Activated CD4-positive, alpha-beta T cell treated with anti-CD3 and anti-CD28 coated beads for 36 hours (primary cell): ENCODE measurements around the gene LUM. TPM values are rescaled to one million over a fixed set of nuclear protein-coding genes. Genes with fewer than 3 reads are reported as not detected.

ENCODE experiments used
- ATAC-seq: fragments of 200-7000 bp; cut with Tn5 transposase; one replicate; pipeline ENCODE4 v1.10.0; 2021; ENCODE audit warnings: mild to moderate bottlenecking, moderate library complexity
- CTCF ChIA-PET: fragments of 350-600 bp; sonication (Branson Sonifier 250); formaldehyde crosslinking; loops from one replicate; lab custom pipeline; 2021; ENCODE audit warnings: antibody characterized with exemption; lab: Charles Lee
- POLR2A ChIA-PET: fragments of 350-600 bp; sonication (Branson Sonifier 250); formaldehyde crosslinking; loops from one replicate; lab custom pipeline; 2021; ENCODE audit warnings: antibody characterized with exemption, inconsistent platforms; lab: Charles Lee
- DNase-seq: peaks from one replicate; pipeline ENCODE4 v3.0.0-alpha.2; 2020
- H3K27ac Mint-ChIP-seq: one replicate; pipeline ENCODE4 v1.8.0; 2021; ENCODE audit warnings: mixed read lengths
- H3K27me3 Mint-ChIP-seq: one replicate; pipeline ENCODE4 v1.8.0; 2021; ENCODE audit warnings: mixed read lengths
- H3K36me3 Mint-ChIP-seq: one replicate; pipeline ENCODE4 v1.8.0; 2021; ENCODE audit warnings: low read depth, mixed read lengths
- H3K4me1 Mint-ChIP-seq: one replicate; pipeline ENCODE4 v1.8.0; 2021; ENCODE audit warnings: mixed read lengths
- H3K4me3 Mint-ChIP-seq: one replicate; pipeline ENCODE4 v1.8.0; 2021; ENCODE audit warnings: mild to moderate bottlenecking, moderate library complexity, mixed read lengths
- H3K9me3 Mint-ChIP-seq: one replicate; pipeline ENCODE4 v1.8.0; 2021; ENCODE audit warnings: low read depth, mixed read lengths
- intact Hi-C, 2 experiments: fragments of 100-400 bp; cut with DNase I in 1 of 2; cut with micrococcal nuclease in 1 of 2; formaldehyde crosslinking; loops; one replicate each; pipeline versions ENCODE4 v1.14.2 to v1.15.1; 2022 to 2024; cut with DNase I, micrococcal nuclease
- total RNA-seq, 2 experiments: library from RNA; stranded (reverse); gene quantifications; one replicate each; pipeline ENCODE4 v1.2.3, GENCODE V29; 2021

LUM gene
- total RNA-seq, 2 experiments from 2014 or later, result not detected

DNA sequence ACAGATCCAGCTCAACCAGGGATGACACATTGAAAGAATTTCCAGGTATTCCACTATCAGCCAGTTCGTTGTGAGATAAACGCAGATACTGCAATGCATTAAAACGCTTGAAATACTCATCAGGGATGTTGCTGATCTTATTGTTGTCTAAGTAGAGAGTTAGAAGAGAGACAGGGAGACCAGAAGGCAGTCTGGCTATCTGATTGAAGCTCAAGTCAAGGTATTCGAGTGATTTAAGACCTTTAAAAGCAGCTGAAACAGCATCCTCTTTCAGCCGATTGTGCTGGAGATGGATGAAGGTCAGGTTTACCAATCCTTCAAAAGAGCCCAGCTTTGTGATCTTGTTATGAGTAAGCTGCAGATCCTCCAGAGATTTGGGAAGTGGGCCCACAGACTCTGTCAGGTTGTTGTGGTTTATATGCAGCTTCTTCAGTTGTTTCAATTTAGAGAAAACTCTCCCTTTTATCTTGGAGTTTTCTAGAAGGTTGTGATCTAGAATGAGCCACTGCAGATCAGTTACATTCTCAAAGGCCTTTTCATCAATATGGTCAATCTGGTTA, 3.0 kb downstream of the LUM start:
- no peaks in the 10 kb centered on the region for H3K36me3 Mint-ChIP-seq
- CTCF ChIA-PET, result interaction anchor here (0.6 to 3.9 kb wide), 18 partner anchors 9 to 220 kb away, joined by 3 to 28 read pairs (median 4); no protein-coding TSS in a partner anchor

DNA sequence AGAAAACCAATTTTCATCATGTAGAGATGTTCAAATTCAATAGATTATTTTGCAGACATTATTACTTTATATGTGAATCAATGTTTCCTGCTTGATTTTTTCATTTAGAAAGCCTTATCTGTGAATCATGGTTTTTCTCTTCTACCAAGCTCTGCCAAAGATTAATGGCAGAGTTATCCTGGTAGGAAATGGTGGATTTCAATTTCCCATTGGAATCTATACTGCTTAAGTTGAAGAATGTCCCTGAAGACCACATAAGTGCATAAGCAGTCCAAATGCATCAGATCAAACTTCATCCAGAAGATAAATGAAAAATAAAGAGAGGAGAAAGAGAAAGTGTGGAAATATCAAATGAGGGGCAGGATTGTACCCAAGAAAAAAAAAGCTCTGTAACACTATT, 5.0 kb downstream of the LUM start:
- Mint-ChIP-seq H3K36me3 (no peaks in the 10 kb centered on the region), H3K4me3 (no peak overlapping the region), H3K4me1 (no peaks in the 10 kb centered on the region), H3K27me3 (peaks cover 5% of the 10 kb centered on the region), H3K27ac (no peak overlapping the region), H3K9me3 (no peaks in the 10 kb centered on the region)
- intact Hi-C loops, result loop anchor here in 1 of 2 experiments (5.0 kb wide), 1 partner anchor 144 kb away; no protein-coding TSS in a partner anchor
- ChIA-PET CTCF (no interaction called here), POLR2A (no interaction called here)
- ATAC-seq (no peak), DNase-seq (no peak)

More for the DNA sequence above, 3.0 kb downstream of the LUM start:
- no peak for ATAC-seq
- DNase-seq, result no peak
- Mint-ChIP-seq H3K4me1 (no peaks in the 10 kb centered on the region), H3K27ac (no peak overlapping the region), H3K27me3 (peaks cover 5% of the 10 kb centered on the region), H3K4me3 (no peak overlapping the region), H3K9me3 (no peaks in the 10 kb centered on the region)
- POLR2A ChIA-PET, result interaction anchor here (0.6 kb wide), 1 partner anchor 44 kb away, joined by 3 read pairs; no protein-coding TSS in a partner anchor
- intact Hi-C loops, result loop anchor here in 1 of 2 experiments (1.0 to 5.0 kb wide), 2 partner anchors 130 to 146 kb away; no protein-coding TSS in a partner anchor

DNA sequence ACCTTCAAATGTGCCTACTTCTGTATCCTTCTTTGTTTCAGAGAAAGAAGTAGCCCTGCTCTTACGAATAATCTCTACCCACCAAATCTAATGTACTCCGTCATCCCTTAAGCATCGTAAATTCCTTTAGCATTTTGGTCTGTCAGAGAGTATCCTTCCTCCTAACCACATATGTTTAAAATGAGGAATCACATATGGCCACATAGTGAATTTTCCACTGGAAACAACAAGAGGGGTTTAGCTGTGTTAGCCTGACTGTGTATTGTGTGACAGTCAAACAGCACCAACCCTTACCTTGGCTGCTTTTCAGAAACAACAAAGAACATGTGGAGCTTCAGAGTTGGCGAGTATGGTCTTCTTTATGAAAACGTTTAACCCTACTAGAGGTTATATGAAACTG, 5.5 kb downstream of the LUM start:
- Mint-ChIP-seq H3K27me3 (peaks cover 5% of the 10 kb centered on the region), H3K36me3 (no peaks in the 10 kb centered on the region), H3K27ac (no peak overlapping the region), H3K4me3 (no peak overlapping the region), H3K4me1 (no peaks in the 10 kb centered on the region), H3K9me3 (no peaks in the 10 kb centered on the region)
- ChIA-PET CTCF (no interaction called here), POLR2A (no interaction called here)
- ATAC-seq, result no peak
- no peak for DNase-seq
- intact Hi-C loops, result loop anchor here in 1 of 2 experiments (5.0 kb wide), 1 partner anchor 144 kb away; no protein-coding TSS in a partner anchor

DNA sequence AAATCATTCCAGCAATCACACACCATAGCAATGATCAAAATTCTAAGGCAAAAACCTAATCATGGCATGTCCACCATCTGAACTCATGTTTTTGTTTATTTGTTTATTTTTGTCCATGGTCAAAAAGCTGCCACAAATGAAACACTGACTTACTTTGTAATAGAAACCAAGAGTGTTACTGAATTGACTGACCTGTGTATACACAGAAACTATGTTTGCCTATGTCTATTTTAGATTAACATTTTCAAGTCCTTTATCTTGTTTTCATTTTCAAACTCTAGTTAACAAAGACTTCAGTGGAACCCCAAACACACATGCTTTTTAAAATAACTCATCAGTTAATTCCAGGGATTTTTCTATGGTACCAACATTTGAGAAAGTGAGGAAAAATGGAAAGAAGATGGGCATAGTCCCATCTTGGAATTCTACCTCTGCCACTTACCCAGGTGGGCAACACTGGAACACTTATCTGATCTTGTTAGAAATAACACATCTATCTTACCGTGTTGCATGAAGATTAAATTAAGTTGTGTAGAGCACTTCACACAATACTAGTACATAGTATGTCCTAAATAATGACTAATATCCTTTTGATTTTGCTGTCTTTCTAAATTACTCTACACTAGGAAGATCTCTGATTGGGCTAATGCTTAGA, 6.4 kb downstream of the LUM start:
- H3K27ac Mint-ChIP-seq, result no peak overlapping the region
- ChIA-PET CTCF (no interaction called here), POLR2A (no interaction called here)
- ATAC-seq (no peak), DNase-seq (no peak)
- H3K36me3 Mint-ChIP-seq, result no peaks in the 10 kb centered on the region
- H3K9me3 Mint-ChIP-seq, result no peaks in the 10 kb centered on the region
- no peaks in the 10 kb centered on the region for H3K4me1 Mint-ChIP-seq
- H3K4me3 Mint-ChIP-seq, result no peak overlapping the region
- peaks cover 5% of the 10 kb centered on the region for H3K27me3 Mint-ChIP-seq
- intact Hi-C loops, result loop anchor here in 1 of 2 experiments (5.0 kb wide), 1 partner anchor 143 kb away; no protein-coding TSS in a partner anchor

DNA sequence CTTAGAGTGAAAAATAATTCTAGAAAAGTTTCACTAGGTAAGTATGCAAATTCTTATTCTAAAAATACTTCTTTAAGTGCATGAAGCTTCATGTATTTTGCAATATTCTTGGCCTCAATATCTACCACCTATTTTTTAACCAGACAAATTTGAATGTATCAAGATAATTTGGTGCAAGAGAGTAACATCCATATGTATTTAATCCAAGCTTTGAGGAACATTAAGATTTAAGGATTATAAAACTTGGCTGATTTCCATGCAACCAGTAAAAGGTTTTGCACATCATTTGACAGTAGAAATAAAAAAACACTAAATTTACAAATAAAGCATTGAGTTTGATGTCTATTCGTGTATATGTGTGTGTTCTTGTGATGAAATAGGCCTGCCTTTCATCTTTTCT, 7.7 kb downstream of the LUM start:
- Mint-ChIP-seq H3K27ac (no peak overlapping the region), H3K4me1 (no peaks in the 10 kb centered on the region), H3K27me3 (peaks cover 4% of the 10 kb centered on the region), H3K4me3 (no peak overlapping the region), H3K9me3 (no peaks in the 10 kb centered on the region), H3K36me3 (no peaks in the 10 kb centered on the region)
- no peak for DNase-seq
- CTCF ChIA-PET, result no interaction called here
- intact Hi-C loops, result no loop called here
- ATAC-seq, result no peak
- POLR2A ChIA-PET, result no interaction called here

DNA sequence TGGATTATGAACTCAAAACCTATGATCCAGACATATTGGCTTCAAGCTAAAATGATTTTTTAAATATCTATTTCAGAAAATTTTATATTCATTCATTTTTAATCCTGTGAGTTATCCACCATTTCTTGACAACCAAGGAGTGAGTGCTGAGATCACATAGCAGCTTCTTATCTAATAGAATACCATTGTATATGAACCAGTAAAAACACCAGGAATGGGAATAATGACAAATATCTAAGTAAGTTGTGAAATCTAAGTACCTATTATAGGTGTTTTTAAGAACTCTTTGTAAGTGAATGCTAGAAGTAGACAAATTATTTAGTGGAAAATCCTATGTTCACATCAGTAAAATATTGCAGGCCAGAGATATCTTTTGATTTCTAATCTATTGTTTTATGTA, 8.2 kb downstream of the LUM start:
- DNase-seq, result no peak
- peaks cover 4% of the 10 kb centered on the region for H3K27me3 Mint-ChIP-seq
- no peak for ATAC-seq
- intact Hi-C loops, result no loop called here
- H3K9me3 Mint-ChIP-seq, result no peaks in the 10 kb centered on the region
- no peaks in the 10 kb centered on the region for H3K4me1 Mint-ChIP-seq
- ChIA-PET CTCF (no interaction called here), POLR2A (no interaction called here)
- no peak overlapping the region for H3K4me3 Mint-ChIP-seq
- no peaks in the 10 kb centered on the region for H3K36me3 Mint-ChIP-seq
- no peak overlapping the region for H3K27ac Mint-ChIP-seq

DNA sequence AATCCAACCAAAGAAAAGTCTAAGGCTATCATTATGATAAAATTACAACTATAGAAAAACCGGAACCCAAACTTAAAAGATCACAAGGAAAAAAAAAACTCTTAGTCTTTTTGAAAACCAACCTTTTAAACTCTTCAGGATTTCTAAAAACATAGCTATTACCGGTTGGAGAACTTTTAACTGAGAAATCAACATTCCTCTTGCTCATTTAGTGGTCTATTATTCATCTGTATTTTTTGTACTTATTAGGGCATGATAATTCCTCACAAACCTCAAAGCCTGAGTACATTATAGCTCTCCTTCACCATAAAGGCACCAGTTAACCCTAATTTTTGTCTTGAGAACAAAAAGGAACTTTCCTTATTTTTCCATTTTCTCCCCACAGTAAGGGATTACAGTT, 10.4 kb downstream of the LUM start:
- Mint-ChIP-seq H3K4me3 (no peak overlapping the region), H3K36me3 (no peaks in the 10 kb centered on the region), H3K27ac (no peak overlapping the region), H3K9me3 (no peaks in the 10 kb centered on the region), H3K4me1 (no peaks in the 10 kb centered on the region), H3K27me3 (peaks cover 4% of the 10 kb centered on the region)
- ATAC-seq, result no peak
- no peak for DNase-seq
- intact Hi-C loops, result no loop called here
- POLR2A ChIA-PET, result no interaction called here
- CTCF ChIA-PET, result no interaction called here

DNA sequence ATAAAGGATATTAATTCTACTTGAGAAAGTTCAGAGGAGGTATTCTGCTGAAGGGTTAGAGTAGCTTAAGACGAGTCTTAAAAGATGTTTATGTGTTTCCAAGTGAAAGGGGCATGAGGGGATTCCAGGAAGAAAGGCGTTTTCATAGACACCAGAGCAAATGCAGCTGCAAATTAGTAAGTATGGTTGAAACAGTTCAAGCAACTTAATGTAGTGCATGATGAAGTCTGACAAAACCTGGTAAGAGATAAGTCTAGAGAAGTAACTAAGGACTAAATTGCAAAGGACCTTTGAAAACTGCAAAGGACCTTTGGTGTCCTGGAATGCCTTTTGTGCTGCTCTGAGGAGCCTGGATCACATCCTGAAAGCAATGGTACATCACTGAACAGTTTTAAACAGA, 11.5 kb downstream of the LUM start:
- no peaks in the 10 kb centered on the region for H3K36me3 Mint-ChIP-seq
- DNase-seq, result no peak
- no peak for ATAC-seq
- H3K4me1 Mint-ChIP-seq, result no peaks in the 10 kb centered on the region
- intact Hi-C loops, result no loop called here
- CTCF ChIA-PET, result interaction anchor here (1.0 to 1.3 kb wide), 2 partner anchors 9 to 11 kb away, joined by 3 read pairs; partner anchors contain the start of gene LUM
- H3K4me3 Mint-ChIP-seq, result no peak overlapping the region
- POLR2A ChIA-PET, result no interaction called here
- H3K27me3 Mint-ChIP-seq, result peaks cover 4% of the 10 kb centered on the region
- no peak overlapping the region for H3K27ac Mint-ChIP-seq
- no peaks in the 10 kb centered on the region for H3K9me3 Mint-ChIP-seq

DNA sequence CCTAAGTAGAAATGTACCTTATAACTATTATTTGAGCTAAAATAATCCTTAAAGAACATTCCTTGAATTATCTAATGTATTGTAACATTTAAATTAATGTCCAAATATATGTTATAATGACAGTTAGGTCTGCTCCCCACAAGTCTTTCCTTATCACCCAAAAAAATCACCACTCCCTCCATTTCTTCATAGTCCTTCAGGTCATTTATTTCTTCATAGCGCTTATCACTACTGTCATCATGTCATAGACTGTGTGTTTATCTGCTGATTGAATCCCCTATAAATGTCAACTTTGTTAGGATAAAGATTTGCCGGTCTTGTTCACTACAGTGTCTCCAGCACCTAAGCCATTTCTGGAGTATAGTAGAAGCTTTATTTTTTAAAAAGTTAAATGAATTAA, 12.0 kb downstream of the LUM start:
- Mint-ChIP-seq H3K27me3 (peaks cover 5% of the 10 kb centered on the region), H3K36me3 (no peaks in the 10 kb centered on the region), H3K27ac (no peak overlapping the region), H3K4me3 (no peak overlapping the region), H3K9me3 (no peaks in the 10 kb centered on the region), H3K4me1 (no peaks in the 10 kb centered on the region)
- ChIA-PET CTCF (interaction anchor here (1.0 to 1.3 kb wide), 2 partner anchors 9 to 12 kb away, joined by 3 read pairs; partner anchors contain the start of gene LUM), POLR2A (no interaction called here)
- ATAC-seq (no peak), DNase-seq (no peak)
- intact Hi-C loops, result no loop called here

DNA sequence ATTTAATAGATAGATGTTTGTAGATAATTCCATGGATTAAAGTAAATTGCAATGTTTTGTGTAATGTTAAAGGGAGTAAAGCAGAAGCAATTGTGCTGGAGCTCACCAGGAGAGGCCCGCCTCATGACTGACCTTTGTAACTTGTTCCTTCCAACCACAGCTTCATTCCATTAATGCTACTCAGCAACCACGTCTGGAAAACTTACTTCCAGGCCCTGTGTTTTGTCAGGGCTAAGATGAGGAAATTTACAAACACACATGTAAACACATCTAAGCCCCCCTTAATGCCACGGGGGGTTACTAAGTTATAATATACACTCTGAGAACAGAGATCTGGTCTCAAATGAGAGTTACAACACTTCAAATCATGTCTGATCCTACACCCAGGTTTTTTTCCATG, 12.4 kb downstream of the LUM start:
- Mint-ChIP-seq H3K9me3 (no peaks in the 10 kb centered on the region), H3K36me3 (no peaks in the 10 kb centered on the region), H3K27me3 (peaks cover 6% of the 10 kb centered on the region), H3K27ac (no peak overlapping the region), H3K4me3 (no peak overlapping the region), H3K4me1 (no peaks in the 10 kb centered on the region)
- DNase-seq (no peak), ATAC-seq (no peak)
- intact Hi-C loops, result no loop called here
- ChIA-PET CTCF (interaction anchor here (1.0 to 1.3 kb wide), 2 partner anchors 10 to 12 kb away, joined by 3 read pairs; partner anchors contain the start of gene LUM), POLR2A (no interaction called here)

DNA sequence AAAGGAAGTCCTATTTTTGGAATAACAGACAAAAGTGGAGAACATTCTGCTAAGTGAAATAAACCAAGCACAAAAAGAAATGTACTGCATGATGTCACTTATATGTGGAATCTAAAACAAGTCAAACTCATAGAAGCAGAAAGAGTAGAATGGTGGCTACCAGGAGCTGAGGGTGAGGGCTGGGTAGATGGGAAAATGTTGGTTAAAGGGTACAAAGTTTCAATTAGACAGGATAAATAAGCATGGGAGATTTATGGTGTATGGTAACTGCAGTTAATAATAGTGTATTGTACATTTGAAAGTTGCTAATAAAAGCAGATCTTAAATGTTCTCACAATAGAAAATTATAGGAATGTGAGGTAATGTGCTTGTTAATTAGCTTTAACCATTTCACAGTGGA, 12.8 kb downstream of the LUM start:
- ATAC-seq (no peak), DNase-seq (no peak)
- Mint-ChIP-seq H3K4me1 (no peaks in the 10 kb centered on the region), H3K27ac (no peak overlapping the region), H3K36me3 (no peaks in the 10 kb centered on the region), H3K4me3 (no peak overlapping the region), H3K9me3 (peaks cover under 1% of the 10 kb centered on the region), H3K27me3 (peaks cover 8% of the 10 kb centered on the region)
- intact Hi-C loops, result no loop called here
- CTCF ChIA-PET, result no interaction called here
- POLR2A ChIA-PET, result no interaction called here

DNA sequence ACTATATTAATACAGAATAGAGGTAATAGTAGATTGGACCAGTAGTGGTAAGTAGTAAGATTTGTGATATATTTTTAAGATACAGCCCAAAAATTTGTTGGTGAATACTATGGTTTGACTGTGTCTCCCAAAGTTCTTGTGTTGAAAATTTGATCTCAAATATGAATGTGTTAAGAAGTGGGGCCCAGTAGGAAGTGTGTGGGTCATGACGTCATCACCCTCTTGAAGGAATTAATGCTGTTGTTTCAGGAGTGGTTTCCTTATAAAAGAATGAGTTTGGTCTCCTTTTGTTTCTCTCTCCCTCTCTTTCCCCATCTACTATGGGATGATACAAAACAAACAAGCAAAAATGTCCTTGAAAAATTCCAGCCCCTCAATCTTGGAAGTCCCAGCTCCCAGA, 16.3 kb downstream of the LUM start:
- Mint-ChIP-seq H3K4me1 (no peaks in the 10 kb centered on the region), H3K36me3 (no peaks in the 10 kb centered on the region), H3K9me3 (peaks cover 6% of the 10 kb centered on the region), H3K27me3 (peaks cover 8% of the 10 kb centered on the region), H3K4me3 (no peak overlapping the region), H3K27ac (no peak overlapping the region)
- ChIA-PET POLR2A (no interaction called here), CTCF (interaction anchor here (0.6 kb wide), 1 partner anchor 1615 kb away, joined by 3 read pairs; no protein-coding TSS in a partner anchor)
- ATAC-seq, result no peak
- intact Hi-C loops, result no loop called here
- DNase-seq, result no peak
